Endothelial cell of umbilical vein (primary cell): Measurements from ENCODE around the gene ZNF414. TPM values are rescaled to one million over a fixed set of nuclear protein-coding genes. Genes with fewer than 3 reads are reported as not detected.

Experiments
- BruUV-seq: library from RNA; stranded (reverse); fragments of 400-500 nt; replicated peaks from 2 replicates; lab custom pipeline; 2021; lab: Mats Ljungman, UMichigan
- CTCF ChIA-PET: fragments of 300-600, 350-600 bp; sonication (Branson Sonifier 250); formaldehyde crosslinking; loops from one replicate; lab custom pipeline; 2021; ENCODE audit warnings: antibody characterized with exemption, inconsistent platforms; lab: Charles Lee
- POLR2A ChIA-PET: fragments of 300-600, 350-600 bp; sonication (Branson Sonifier 250); formaldehyde crosslinking; loops from one replicate; lab custom pipeline; 2021; ENCODE audit warnings: antibody characterized with exemption, inconsistent platforms; lab: Charles Lee
- DNase-seq: peaks from one replicate; pipeline ENCODE4 v3.0.0-alpha.2; 2011; ENCODE audit warnings: low read depth, low spot score
- FAIRE-seq: peaks from 2 replicates; lab custom pipeline; 2011; peaks lifted over from hg19 to GRCh38; lab: Jason Lieb, UNC
- H2AFZ ChIP-seq: 2 replicates; pipeline ENCODE4 v1.6.0; 2012; ENCODE audit warnings: low read depth, low read length, control low read depth, inconsistent platforms
- H3K27ac ChIP-seq: 2 replicates; pipeline ENCODE4 v1.5.1; 2011; ENCODE audit warnings: low read depth, mild to moderate bottlenecking, control low read depth, low read length, moderate library complexity; ENCODE audit not compliant: insufficient read depth
- H3K27me3 ChIP-seq, 2 experiments: 2 replicates each; pipeline versions ENCODE4 v1.6.0 to v1.6.1; 2011; ENCODE audit warnings: low read length in 2 of 2, mixed read lengths in 1 of 2; ENCODE audit not compliant: control insufficient read depth in 2 of 2, insufficient read depth in 2 of 2
- H3K36me3 ChIP-seq, 2 experiments: 2 replicates in 1 of 2; 3 replicates in 1 of 2; pipeline ENCODE4 v1.5.1; 2011; ENCODE audit warnings: low read length in 2 of 2, mild to moderate bottlenecking in 1 of 2, moderate library complexity in 1 of 2; ENCODE audit not compliant: control insufficient read depth in 2 of 2, insufficient read depth in 2 of 2; ENCODE audit errors: extremely low read depth in 1 of 2
- H3K4me1 ChIP-seq: 3 replicates; pipeline ENCODE4 v1.5.1; 2011; ENCODE audit warnings: mild to moderate bottlenecking, low read length; ENCODE audit not compliant: control insufficient read depth, insufficient read depth; ENCODE audit errors: extremely low read depth
- H3K4me2 ChIP-seq: 2 replicates; pipeline ENCODE4 v1.6.1; 2011; ENCODE audit warnings: low read length, control low read depth, mixed read lengths; ENCODE audit not compliant: insufficient read depth
- H3K4me3 ChIP-seq, 3 experiments: fragments of 200-600 bp in 1 of 3; sonication (generic), shearing (Covaris generic) in 1 of 3; replicated peaks in 1 of 3; 2 replicates each; pipeline ENCODE4 v1.5.1; 2011 to 2016; ENCODE audit warnings: control low read depth in 3 of 3, low read length in 3 of 3, mild to moderate bottlenecking in 2 of 3, inconsistent platforms in 1 of 3, low read depth in 1 of 3, moderate library complexity in 1 of 3; ENCODE audit not compliant: insufficient read depth in 1 of 3
- H3K79me2 ChIP-seq: 2 replicates; pipeline ENCODE4 v1.6.0; 2012; ENCODE audit warnings: low read length, inconsistent platforms; ENCODE audit not compliant: control insufficient read depth, insufficient read depth
- H3K9ac ChIP-seq: replicated peaks from 2 replicates; pipeline ENCODE3; 2011; ENCODE audit warnings: low read length, control low read depth; ENCODE audit not compliant: insufficient read depth; ENCODE audit errors: extremely low read depth
- H3K9me1 ChIP-seq: replicated peaks from 3 replicates; pipeline ENCODE4 v1.6.0; 2011; ENCODE audit warnings: mild to moderate bottlenecking, low read length; ENCODE audit not compliant: control insufficient read depth, insufficient read depth; ENCODE audit errors: extremely low read depth
- H3K9me3 ChIP-seq: replicated peaks from 2 replicates; pipeline ENCODE4 v1.5.1; 2012; ENCODE audit warnings: low read length, inconsistent platforms; ENCODE audit not compliant: control insufficient read depth, insufficient read depth
- H4K20me1 ChIP-seq: replicated peaks from 2 replicates; pipeline ENCODE3; 2011; ENCODE audit warnings: mild to moderate bottlenecking, low read length; ENCODE audit not compliant: control insufficient read depth, insufficient read depth; ENCODE audit errors: extremely low read depth
- CTCF ChIP-seq, 2 donors: IDR thresholded peaks; 1 replicate in 1 of 2; 2 replicates in 1 of 2; pipeline ENCODE4 v1.5.1; 2011; ENCODE audit warnings: low read length in 2 of 2, mild to moderate bottlenecking in 2 of 2, moderate library complexity in 2 of 2, control low read depth in 1 of 2, inconsistent platforms in 1 of 2, low read depth in 1 of 2; ENCODE audit not compliant: insufficient read depth in 1 of 2; ENCODE audit errors: extremely low read depth in 1 of 2
- EZH2 ChIP-seq: IDR thresholded peaks from 2 replicates; pipeline ENCODE4 v1.6.1; 2012; ENCODE audit warnings: borderline replicate concordance, low read depth, mild to moderate bottlenecking, moderate library complexity, low read length, inconsistent platforms; ENCODE audit not compliant: severe bottlenecking
- FOS ChIP-seq: IDR thresholded peaks from 2 replicates; pipeline ENCODE4 v1.6.1; 2011; ENCODE audit warnings: mild to moderate bottlenecking, low read length, moderate library complexity, borderline replicate concordance; ENCODE audit not compliant: insufficient read depth
- GATA2 ChIP-seq: IDR thresholded peaks from 2 replicates; pipeline ENCODE4 v1.7.0; 2011; ENCODE audit warnings: low read depth, mild to moderate bottlenecking, moderate library complexity, mixed read lengths, low read length; ENCODE audit not compliant: insufficient read length, insufficient read depth
- JUN ChIP-seq: IDR thresholded peaks from 2 replicates; pipeline ENCODE4 v1.6.1; 2011; ENCODE audit warnings: borderline replicate concordance, low read depth; ENCODE audit not compliant: insufficient read length, insufficient read depth
- MYC ChIP-seq: IDR thresholded peaks from one replicate; pipeline ENCODE4 v1.6.1; 2011; ENCODE audit warnings: mild to moderate bottlenecking, low read depth, low read length
- POLR2A ChIP-seq: IDR thresholded peaks from 2 replicates; pipeline ENCODE4 v1.6.1; 2012; ENCODE audit warnings: low read depth, mild to moderate bottlenecking, control low read depth, low read length
- POLR2AphosphoS5 ChIP-seq: IDR thresholded peaks from 2 replicates; pipeline ENCODE4 v1.6.1; 2012; ENCODE audit warnings: low read depth, mild to moderate bottlenecking, control low read depth, low read length, moderate library complexity; ENCODE audit not compliant: insufficient read depth
- dilution Hi-C: fragments of 300-500 bp; cut with MboI; formaldehyde crosslinking; loops from one replicate; pipeline ENCODE4 v1.15.0; 2019; ENCODE audit warnings: low sequenced_read_pairs; ENCODE audit not compliant: extremely low pct_ligation_motif_present
- intact Hi-C: fragments of 100-400 bp; cut with micrococcal nuclease; formaldehyde crosslinking; loops from one replicate; pipeline ENCODE4 v1.10.0; 2022
- polyA plus RNA-seq, 4 experiments: library from polyadenylated mRNA; depleted of rRNA in 3 of 4; stranded (reverse) in 3 of 4; unstranded in 1 of 4; fragments of >200 nt; gene quantifications; 2 replicates each; pipeline versions ENCODE4 v1.2.1 to v1.2.3, GENCODE V29; 2011 to 2012; ENCODE audit warnings: missing spikeins in 1 of 4
- total RNA-seq: library from RNA; stranded (reverse); gene quantifications from 2 replicates; pipeline ENCODE4 v1.2.3, GENCODE V29; 2021
- TF ChIP-seq, protein P1 (sequence below): IDR thresholded peaks from 2 replicates; pipeline ENCODE4 v1.6.1; 2011; ENCODE audit not compliant: insufficient read depth, insufficient read length

Gene ZNF414
- total and polyA plus RNA-seq, 2 donors (not counting 3 experiments of a cell fraction or from before 2014, with no cell fraction given), result 11.6 to 20.6 TPM

DNA sequence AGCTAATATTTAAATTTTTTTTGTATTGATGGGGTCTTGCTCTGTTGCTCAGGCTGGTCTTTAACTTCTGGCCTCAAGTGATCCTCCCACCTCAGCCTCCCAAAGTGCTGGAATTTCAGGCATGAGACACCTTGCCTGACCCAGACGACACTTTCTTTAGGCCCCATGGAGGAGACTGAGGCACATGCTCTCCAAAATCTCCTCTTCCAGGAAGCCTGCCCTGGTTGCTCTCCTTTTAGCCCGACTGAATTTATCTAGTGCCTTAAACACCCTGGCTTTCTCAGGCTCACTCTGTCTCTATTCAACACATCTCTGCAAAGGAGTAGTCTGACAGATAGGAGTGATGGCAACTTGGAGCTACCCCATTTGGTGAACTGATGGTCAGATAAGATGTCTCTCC, 44.4 kb upstream of the ZNF414 start:
- no peak overlapping the region for H2AFZ ChIP-seq
- TF ChIP-seq GATA2 (no peak), FOS (no peak), POLR2A (no peak), EZH2 (no peak), CTCF (IDR thresholded peaks at IDR 0.05; ENCODE audit: extremely low read depth in 1 of 2, insufficient read depth in 1 of 2, low read depth in 1 of 2, low read length in 2 of 2) (no peak), POLR2AphosphoS5 (no peak), MYC (no peak), JUN (no peak)
- TF ChIP-seq, protein P1, sequence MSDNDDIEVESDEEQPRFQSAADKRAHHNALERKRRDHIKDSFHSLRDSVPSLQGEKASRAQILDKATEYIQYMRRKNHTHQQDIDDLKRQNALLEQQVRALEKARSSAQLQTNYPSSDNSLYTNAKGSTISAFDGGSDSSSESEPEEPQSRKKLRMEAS, result no peak
- no peaks in the 10 kb centered on the region for H3K4me1 ChIP-seq
- H3K9ac ChIP-seq, result no peak overlapping the region
- H3K36me3 ChIP-seq, result no peaks in the 10 kb centered on the region
- no peaks in the 10 kb centered on the region for H3K9me3 ChIP-seq
- no peaks in the 10 kb centered on the region for H3K9me1 ChIP-seq
- dilution Hi-C loops (no loop called here), intact Hi-C loops (no loop called here)
- no peak overlapping the region for H3K27ac ChIP-seq
- H3K79me2 ChIP-seq, result no peaks in the 10 kb centered on the region
- no peak overlapping the region for H3K4me3 ChIP-seq
- BruUV-seq, result no TSS peak
- no peak overlapping the region for H3K4me2 ChIP-seq
- DNase-seq, result no peak
- ChIA-PET POLR2A (no interaction called here), CTCF (interaction anchor here (0.7 to 3.1 kb wide), 3 partner anchors 9 to 22 kb away, joined by 3 to 7 read pairs (median 4); partner anchors contain the start of gene MYO1F)
- no peaks in the 10 kb centered on the region for H4K20me1 ChIP-seq
- no peak for FAIRE-seq
- no peaks in the 10 kb centered on the region for H3K27me3 ChIP-seq
